Body of pancreas (tissue), 4 donors: ENCODE measurements around the gene CHN2.

Source experiments
- POLR2A ChIP-seq, 3 donors: fragments of 450-650 bp; IDR thresholded peaks; one replicate each; pipeline ENCODE4 v1.6.1; 2016; ENCODE audit warnings: antibody characterized with exemption in 3 of 3, mild to moderate bottlenecking in 2 of 3
- TF ChIP-seq, protein P1 (sequence below), 7 experiments: fragments of 450-650 bp in 4 of 7; fragments of 200-600 bp in 3 of 7; sonication (generic) in 3 of 7; IDR thresholded peaks; one replicate each; pipeline ENCODE4 v1.5.1; 2016 to 2019; ENCODE audit warnings: antibody characterized with exemption in 7 of 7

DNA sequence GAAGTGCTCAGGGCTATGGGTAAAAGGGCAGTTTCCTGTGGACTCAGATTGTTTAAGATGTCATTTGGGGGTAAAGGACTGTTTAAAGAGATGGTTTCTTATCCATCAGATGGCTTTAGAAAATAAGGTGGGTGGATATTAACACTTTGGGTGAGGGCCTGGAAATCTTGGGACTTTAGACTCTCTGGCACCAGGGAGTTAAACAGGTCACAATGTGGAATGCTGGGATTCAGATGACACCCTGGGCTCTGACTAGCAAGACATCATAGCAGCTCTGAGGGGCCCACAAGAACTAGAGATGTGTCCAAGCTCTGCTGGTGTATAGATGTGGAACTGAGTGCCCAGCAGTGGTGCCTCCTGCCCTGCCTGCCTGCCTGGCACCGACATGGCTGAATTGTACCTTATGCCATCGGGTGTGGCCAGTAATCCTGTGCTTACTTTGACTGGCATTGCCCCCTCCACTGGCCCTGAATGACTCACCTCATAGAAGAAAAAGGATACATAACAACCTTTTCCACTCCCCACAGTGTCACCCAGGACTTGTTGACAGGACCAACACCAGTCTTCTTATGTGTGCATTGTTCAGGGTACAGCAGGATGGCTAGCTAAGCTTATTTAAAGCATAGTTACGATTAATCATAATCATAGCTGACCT, 269.1 kb downstream of the CHN2 start:
- no peak for TF ChIP-seq POLR2A (IDR thresholded peaks at IDR 0.05)
- TF ChIP-seq, protein P1, sequence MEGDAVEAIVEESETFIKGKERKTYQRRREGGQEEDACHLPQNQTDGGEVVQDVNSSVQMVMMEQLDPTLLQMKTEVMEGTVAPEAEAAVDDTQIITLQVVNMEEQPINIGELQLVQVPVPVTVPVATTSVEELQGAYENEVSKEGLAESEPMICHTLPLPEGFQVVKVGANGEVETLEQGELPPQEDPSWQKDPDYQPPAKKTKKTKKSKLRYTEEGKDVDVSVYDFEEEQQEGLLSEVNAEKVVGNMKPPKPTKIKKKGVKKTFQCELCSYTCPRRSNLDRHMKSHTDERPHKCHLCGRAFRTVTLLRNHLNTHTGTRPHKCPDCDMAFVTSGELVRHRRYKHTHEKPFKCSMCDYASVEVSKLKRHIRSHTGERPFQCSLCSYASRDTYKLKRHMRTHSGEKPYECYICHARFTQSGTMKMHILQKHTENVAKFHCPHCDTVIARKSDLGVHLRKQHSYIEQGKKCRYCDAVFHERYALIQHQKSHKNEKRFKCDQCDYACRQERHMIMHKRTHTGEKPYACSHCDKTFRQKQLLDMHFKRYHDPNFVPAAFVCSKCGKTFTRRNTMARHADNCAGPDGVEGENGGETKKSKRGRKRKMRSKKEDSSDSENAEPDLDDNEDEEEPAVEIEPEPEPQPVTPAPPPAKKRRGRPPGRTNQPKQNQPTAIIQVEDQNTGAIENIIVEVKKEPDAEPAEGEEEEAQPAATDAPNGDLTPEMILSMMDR (IDR thresholded peaks at IDR 0.05): no peak
